CD14-positive monocyte (primary cell): ENCODE data around the gene MRE11. TPM values are rescaled to one million over a fixed set of nuclear protein-coding genes. Genes with fewer than 3 reads are reported as not detected.
"Not testable (repeated sequence)": the region's sequence is repeated elsewhere in the genome, so short reads cannot be mapped to it uniquely, and the experiment has no call there.

Experiments
- DNase-seq, 3 donors: peaks; one replicate each; pipeline ENCODE4 v3.0.0-alpha.2; 2011 to 2022
- H2AFZ ChIP-seq: 2 replicates; pipeline ENCODE4 v1.6.0; 2012; ENCODE audit warnings: mild to moderate bottlenecking, low read depth, low read length, inconsistent platforms; ENCODE audit not compliant: insufficient read depth, poor library complexity, severe bottlenecking
- H3K27ac ChIP-seq, 2 donors: 1 replicate in 1 of 2; 2 replicates in 1 of 2; pipeline ENCODE4 v1.5.1; 2012 to 2013; ENCODE audit warnings: low read length in 2 of 2, control low read depth in 1 of 2, inconsistent platforms in 1 of 2, low read depth in 1 of 2, mild to moderate bottlenecking in 1 of 2
- H3K27me3 ChIP-seq, 2 donors: one replicate each; pipeline versions ENCODE4 v1.6.0 to v1.6.1; 2011 to 2013; ENCODE audit warnings: low read length in 2 of 2; ENCODE audit not compliant: control insufficient read depth in 2 of 2, insufficient read depth in 2 of 2
- H3K36me3 ChIP-seq, 2 donors: replicated peaks in 1 of 2; 1 replicate in 1 of 2; 2 replicates in 1 of 2; pipeline versions ENCODE4 v1.5.1 to v1.6.1; 2012 to 2013; ENCODE audit warnings: low read length in 2 of 2, control low read depth in 1 of 2, inconsistent platforms in 1 of 2, mild to moderate bottlenecking in 1 of 2; ENCODE audit not compliant: insufficient read depth in 2 of 2, control insufficient read depth in 1 of 2
- H3K4me1 ChIP-seq, 2 donors: 1 replicate in 1 of 2; 2 replicates in 1 of 2; pipeline versions ENCODE4 v1.5.1 to v1.6.1; 2012 to 2013; ENCODE audit warnings: low read length in 2 of 2, control low read depth in 1 of 2, inconsistent platforms in 1 of 2, mild to moderate bottlenecking in 1 of 2, moderate library complexity in 1 of 2; ENCODE audit not compliant: insufficient read depth in 2 of 2, control insufficient read depth in 1 of 2
- H3K4me2 ChIP-seq: replicated peaks from 2 replicates; pipeline ENCODE3; 2012; ENCODE audit warnings: low read length, moderate library complexity, mild to moderate bottlenecking; ENCODE audit not compliant: poor library complexity, severe bottlenecking; ENCODE audit errors: extremely low read depth
- H3K4me3 ChIP-seq, 3 experiments: fragments of 200-600 bp in 1 of 3; sonication (generic) in 1 of 3; replicated peaks in 1 of 3; 1 replicate in 2 of 3; 2 replicates in 1 of 3; pipeline ENCODE4 v1.5.1; 2011 to 2013; ENCODE audit warnings: low read length in 3 of 3, mild to moderate bottlenecking in 3 of 3, control low read depth in 2 of 3, low read depth in 2 of 3, inconsistent platforms in 1 of 3, moderate library complexity in 1 of 3
- H3K79me2 ChIP-seq: 2 replicates; pipeline ENCODE4 v1.6.0; 2012; ENCODE audit warnings: mild to moderate bottlenecking, control low read depth, inconsistent platforms, low read length, moderate library complexity; ENCODE audit not compliant: insufficient read depth
- H3K9ac ChIP-seq: 2 replicates; pipeline ENCODE4 v1.6.0; 2017; ENCODE audit warnings: low read length, mild to moderate bottlenecking; ENCODE audit not compliant: insufficient read depth, poor library complexity, severe bottlenecking
- H3K9me3 ChIP-seq, 2 donors: replicated peaks in 1 of 2; 1 replicate in 1 of 2; 2 replicates in 1 of 2; pipeline versions ENCODE4 v1.5.1 to v1.6.1; 2012 to 2013; ENCODE audit warnings: low read length in 2 of 2, control low read depth in 1 of 2; ENCODE audit not compliant: control insufficient read depth in 1 of 2, insufficient read depth in 1 of 2
- H4K20me1 ChIP-seq: 2 replicates; pipeline ENCODE4 v1.6.0; 2012; ENCODE audit warnings: mild to moderate bottlenecking, low read length, control low read depth, moderate library complexity; ENCODE audit not compliant: insufficient read depth
- H3K27ac Mint-ChIP-seq, 7 donors: one replicate each; pipeline ENCODE4 v1.8.0; 2020; ENCODE audit warnings: mild to moderate bottlenecking in 7 of 7, mixed read lengths in 7 of 7, moderate library complexity in 6 of 7, inconsistent platforms in 2 of 7
- H3K27me3 Mint-ChIP-seq, 3 donors: one replicate each; pipeline ENCODE4 v1.8.0; 2021 to 2022; ENCODE audit warnings: low read depth in 3 of 3, mild to moderate bottlenecking in 3 of 3, mixed read lengths in 3 of 3, moderate library complexity in 3 of 3, inconsistent platforms in 1 of 3
- H3K36me3 Mint-ChIP-seq, 2 donors: one replicate each; pipeline ENCODE4 v1.8.0; 2020; ENCODE audit warnings: mixed read lengths in 2 of 2, inconsistent platforms in 1 of 2, mild to moderate bottlenecking in 1 of 2
- H3K4me1 Mint-ChIP-seq: one replicate; pipeline ENCODE4 v1.8.0; 2020; ENCODE audit warnings: mild to moderate bottlenecking, mixed read lengths
- H3K4me3 Mint-ChIP-seq, 2 donors: one replicate each; pipeline ENCODE4 v1.8.0; 2020; ENCODE audit warnings: mild to moderate bottlenecking in 2 of 2, mixed read lengths in 2 of 2, moderate library complexity in 1 of 2
- H3K9me3 Mint-ChIP-seq, 7 donors: one replicate each; pipeline ENCODE4 v1.8.0; 2020 to 2022; ENCODE audit warnings: mixed read lengths in 7 of 7, mild to moderate bottlenecking in 6 of 7, moderate library complexity in 6 of 7, inconsistent platforms in 2 of 7
- CTCF ChIP-seq: fragments of 200-600 bp; IDR thresholded peaks from one replicate; pipeline ENCODE4 v1.8.0; 2022; ENCODE audit warnings: antibody characterized with exemption, mild to moderate bottlenecking
- WGBS: methylation state at CpG from one replicate; pipeline ENCODE4 v1.1.5; 2013; ENCODE audit warnings: missing lambda C conversion rate; ENCODE audit not compliant: insufficient coverage; 5-methylcytosine and 5-hydroxymethylcytosine counted together
- intact Hi-C, 2 donors: fragments of 100-400 bp; cut with micrococcal nuclease; formaldehyde crosslinking; loops; one replicate each; pipeline versions ENCODE4 v1.15.0 to v1.15.1; 2023
- polyA plus RNA-seq, 3 donors: library from polyadenylated mRNA; depleted of rRNA in 1 of 3; unstranded in 2 of 3; stranded (reverse) in 1 of 3; fragments of 300-500 nt in 2 of 3; fragments of >200 nt in 1 of 3; fragmentation: Illumina TruSeq in 2 of 3; gene quantifications; 1 replicate in 2 of 3; 2 replicates in 1 of 3; pipeline ENCODE4 v1.2.3, GENCODE V29; 2012 to 2021

Gene MRE11
- polyA plus RNA-seq, 3 donors: 7.8 to 12.1 (median 10.5) TPM

DNA sequence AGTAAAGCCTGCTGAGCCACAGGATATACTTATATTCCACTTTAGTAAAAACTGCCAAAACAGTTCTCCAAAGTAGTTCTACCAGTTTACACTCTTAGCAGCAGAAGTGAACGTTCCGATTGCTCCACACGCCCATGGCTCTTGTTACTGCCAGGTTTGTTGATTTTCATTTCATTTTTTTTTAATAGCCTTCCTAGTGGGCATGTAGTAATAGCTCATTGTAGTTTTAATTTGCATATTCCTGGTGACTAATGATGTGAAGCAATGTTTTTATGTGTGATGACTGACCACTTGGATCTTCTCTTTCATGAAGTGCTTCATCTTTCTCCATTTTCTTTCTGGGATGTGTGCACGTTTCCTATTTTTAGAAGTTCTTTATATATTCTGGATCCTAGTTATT is 13.8 kb upstream of the MRE11 start:
- Histone ChIP-seq H3K4me2 (no peak overlapping the region), H3K36me3 (no peaks in the 10 kb centered on the region), H3K79me2 (no peaks in the 10 kb centered on the region), H2AFZ (peak overlapping the region; percentile 52), H3K4me1 (peaks cover 10 to 16% of the 10 kb centered on the region in 2 donors), H4K20me1 (no peaks in the 10 kb centered on the region), H3K9me3 (no peaks in the 10 kb centered on the region), H3K4me3 (no peak overlapping the region), H3K9ac (no peak overlapping the region), H3K27me3 (peaks cover 0 to 11% of the 10 kb centered on the region in 2 donors), H3K27ac (no peak overlapping the region)
- Mint-ChIP-seq H3K36me3 (peaks cover 4 to 8% of the 10 kb centered on the region in 2 donors), H3K9me3 (no peaks in the 10 kb centered on the region), H3K27me3 (peaks cover 0 to 3% (median 2%) of the 10 kb centered on the region in 3 donors), H3K27ac (peak overlapping the region in 2 of 7 donors; percentile 6 to 78), H3K4me1 (peaks cover 17% of the 10 kb centered on the region), H3K4me3 (no peak overlapping the region)
- no peak for TF ChIP-seq CTCF
- no CpG with 5 or more reads among the region's 4 CpGs for whole genome bisulfite sequencing
- peak; percentile 27 to 59 (median 50) for DNase-seq
- intact Hi-C loops: loop anchor here (5.0 to 10.0 kb wide), 3 partner anchors 180 to 323 kb away; no protein-coding TSS in a partner anchor

DNA sequence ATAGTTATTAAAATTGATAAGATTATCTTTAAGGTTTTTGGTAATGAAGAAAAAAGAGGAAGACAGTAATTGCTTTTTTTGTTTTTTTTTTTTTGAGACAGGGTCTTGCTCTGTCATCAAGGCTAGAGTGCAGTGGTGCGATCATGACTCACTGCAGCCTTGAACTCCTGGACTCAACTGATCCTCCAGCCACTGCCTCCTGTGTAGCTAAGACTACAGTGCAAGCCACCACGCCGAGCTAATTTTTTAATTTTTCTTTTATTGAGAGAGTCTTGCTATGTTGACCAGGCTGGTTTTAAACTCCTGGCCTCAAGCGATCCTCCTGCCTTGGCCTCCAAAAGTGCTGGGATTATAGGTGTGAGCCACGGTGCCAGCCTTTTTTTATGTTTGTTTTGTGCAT is 12.9 kb upstream of the MRE11 start:
- H3K27ac ChIP-seq, H3K79me2 ChIP-seq, H3K4me3 Mint-ChIP-seq, H3K4me3 ChIP-seq, H3K36me3 ChIP-seq, H3K4me2 ChIP-seq, H3K4me1 Mint-ChIP-seq, H3K9me3 ChIP-seq, H3K4me1 ChIP-seq, H3K9ac ChIP-seq, H3K9me3 Mint-ChIP-seq, H3K27me3 Mint-ChIP-seq, H4K20me1 ChIP-seq, H3K27me3 ChIP-seq, H2AFZ ChIP-seq, H3K27ac Mint-ChIP-seq: not testable (repeated sequence)
- intact Hi-C loops: loop anchor here (5.0 to 10.0 kb wide), 3 partner anchors 179 to 322 kb away; no protein-coding TSS in a partner anchor
- DNase-seq: peak in 1 of 3 donors; percentile 22
- H3K36me3 Mint-ChIP-seq: peaks cover 7 to 12% of the 10 kb centered on the region in 2 donors
- 100% methylated on average over 3 of the region's 5 CpGs for WGBS
